ENCODE data around the gene NYNRIN. TPM values are rescaled to one million over a fixed set of nuclear protein-coding genes. Genes with fewer than 3 reads are reported as not detected.

The NYNRIN gene
- total RNA-seq, 1 donor from 2014 or later = 23.1 TPM

DNA sequence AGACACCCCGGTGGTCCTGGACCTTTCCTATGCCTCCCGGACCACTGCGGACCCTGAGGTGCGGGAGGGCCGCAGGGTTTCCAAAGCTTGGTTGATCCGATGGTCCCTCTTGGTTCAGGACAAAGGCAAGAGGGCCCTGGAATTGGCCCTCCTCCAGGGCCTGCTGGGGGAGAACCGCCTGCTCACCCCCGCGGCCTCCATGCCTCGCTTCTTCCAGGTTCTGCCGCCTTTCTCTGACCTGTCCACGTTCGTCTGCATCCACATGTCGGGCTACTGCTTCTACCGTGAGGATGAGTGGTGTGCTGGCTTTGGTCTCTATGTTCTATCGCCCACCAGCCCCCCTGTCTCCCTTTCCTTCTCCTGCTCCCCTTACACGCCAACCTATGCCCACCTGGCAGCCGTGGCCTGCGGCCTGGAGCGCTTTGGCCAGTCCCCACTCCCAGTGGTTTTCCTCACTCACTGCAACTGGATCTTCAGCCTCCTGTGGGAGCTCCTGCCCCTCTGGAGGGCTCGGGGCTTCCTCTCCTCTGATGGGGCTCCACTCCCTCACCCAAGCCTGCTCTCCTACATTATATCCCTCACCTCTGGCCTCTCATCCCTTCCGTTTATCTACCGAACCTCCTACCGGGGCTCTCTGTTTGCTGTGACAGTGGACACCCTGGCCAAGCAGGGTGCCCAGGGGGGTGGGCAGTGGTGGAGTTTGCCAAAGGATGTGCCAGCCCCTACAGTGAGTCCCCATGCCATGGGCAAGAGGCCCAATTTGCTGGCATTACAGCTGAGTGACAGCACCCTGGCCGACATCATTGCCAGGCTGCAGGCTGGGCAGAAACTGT lies 16.8 kb downstream of the NYNRIN start:
- Histone ChIP-seq H3K27me3 (no peaks in the 10 kb centered on the region), H3K36me3 (peaks cover 21 to 35% of the 10 kb centered on the region in 2 donors), H3K27ac (no peak overlapping the region), H3K4me3 (no peak overlapping the region), H3K4me1 (peaks cover 0 to 3% of the 10 kb centered on the region in 2 donors), H3K9me3 (no peaks in the 10 kb centered on the region)
- TF ChIP-seq, protein P1, sequence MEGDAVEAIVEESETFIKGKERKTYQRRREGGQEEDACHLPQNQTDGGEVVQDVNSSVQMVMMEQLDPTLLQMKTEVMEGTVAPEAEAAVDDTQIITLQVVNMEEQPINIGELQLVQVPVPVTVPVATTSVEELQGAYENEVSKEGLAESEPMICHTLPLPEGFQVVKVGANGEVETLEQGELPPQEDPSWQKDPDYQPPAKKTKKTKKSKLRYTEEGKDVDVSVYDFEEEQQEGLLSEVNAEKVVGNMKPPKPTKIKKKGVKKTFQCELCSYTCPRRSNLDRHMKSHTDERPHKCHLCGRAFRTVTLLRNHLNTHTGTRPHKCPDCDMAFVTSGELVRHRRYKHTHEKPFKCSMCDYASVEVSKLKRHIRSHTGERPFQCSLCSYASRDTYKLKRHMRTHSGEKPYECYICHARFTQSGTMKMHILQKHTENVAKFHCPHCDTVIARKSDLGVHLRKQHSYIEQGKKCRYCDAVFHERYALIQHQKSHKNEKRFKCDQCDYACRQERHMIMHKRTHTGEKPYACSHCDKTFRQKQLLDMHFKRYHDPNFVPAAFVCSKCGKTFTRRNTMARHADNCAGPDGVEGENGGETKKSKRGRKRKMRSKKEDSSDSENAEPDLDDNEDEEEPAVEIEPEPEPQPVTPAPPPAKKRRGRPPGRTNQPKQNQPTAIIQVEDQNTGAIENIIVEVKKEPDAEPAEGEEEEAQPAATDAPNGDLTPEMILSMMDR (IDR thresholded peaks at IDR 0.05) = no peak
- DNase-seq (ENCODE audit: low spot score in 2 of 2) = no peak
- intact Hi-C loops (cut with DNase I) = no loop called here

DNA sequence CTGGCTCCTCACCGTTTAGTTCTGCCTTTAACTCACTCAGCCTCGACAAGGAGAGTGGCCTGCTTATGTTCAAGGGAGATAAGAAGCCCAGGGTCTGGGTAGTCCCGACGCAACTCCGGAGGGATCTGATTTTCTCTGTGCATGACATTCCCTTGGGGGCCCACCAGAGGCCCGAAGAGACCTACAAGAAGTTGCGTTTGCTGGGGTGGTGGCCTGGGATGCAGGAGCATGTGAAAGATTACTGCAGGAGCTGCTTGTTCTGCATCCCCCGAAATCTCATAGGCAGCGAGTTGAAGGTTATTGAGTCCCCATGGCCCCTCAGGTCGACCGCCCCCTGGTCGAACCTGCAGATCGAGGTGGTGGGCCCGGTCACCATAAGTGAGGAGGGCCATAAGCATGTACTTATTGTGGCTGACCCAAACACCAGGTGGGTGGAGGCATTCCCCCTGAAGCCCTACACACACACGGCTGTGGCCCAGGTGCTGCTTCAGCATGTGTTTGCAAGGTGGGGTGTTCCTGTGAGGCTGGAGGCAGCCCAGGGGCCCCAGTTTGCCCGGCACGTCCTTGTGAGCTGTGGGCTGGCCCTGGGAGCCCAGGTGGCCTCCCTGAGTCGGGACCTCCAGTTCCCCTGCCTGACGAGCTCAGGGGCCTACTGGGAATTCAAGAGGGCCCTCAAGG lies 17.6 kb downstream of the NYNRIN start:
- intact Hi-C loops (cut with DNase I) = no loop called here
- peaks cover 18 to 35% of the 10 kb centered on the region in 2 donors for H3K36me3 ChIP-seq
- peak in 1 of 2 donors; percentile 54 for DNase-seq (ENCODE audit: low spot score in 2 of 2)
- H3K4me1 ChIP-seq = peaks cover 0 to 3% of the 10 kb centered on the region in 2 donors
- no peaks in the 10 kb centered on the region for H3K9me3 ChIP-seq
- H3K27ac ChIP-seq = no peak overlapping the region
- no peaks in the 10 kb centered on the region for H3K27me3 ChIP-seq
- H3K4me3 ChIP-seq = no peak overlapping the region
- TF ChIP-seq, protein P1 (IDR thresholded peaks at IDR 0.05) = no peak

DNA sequence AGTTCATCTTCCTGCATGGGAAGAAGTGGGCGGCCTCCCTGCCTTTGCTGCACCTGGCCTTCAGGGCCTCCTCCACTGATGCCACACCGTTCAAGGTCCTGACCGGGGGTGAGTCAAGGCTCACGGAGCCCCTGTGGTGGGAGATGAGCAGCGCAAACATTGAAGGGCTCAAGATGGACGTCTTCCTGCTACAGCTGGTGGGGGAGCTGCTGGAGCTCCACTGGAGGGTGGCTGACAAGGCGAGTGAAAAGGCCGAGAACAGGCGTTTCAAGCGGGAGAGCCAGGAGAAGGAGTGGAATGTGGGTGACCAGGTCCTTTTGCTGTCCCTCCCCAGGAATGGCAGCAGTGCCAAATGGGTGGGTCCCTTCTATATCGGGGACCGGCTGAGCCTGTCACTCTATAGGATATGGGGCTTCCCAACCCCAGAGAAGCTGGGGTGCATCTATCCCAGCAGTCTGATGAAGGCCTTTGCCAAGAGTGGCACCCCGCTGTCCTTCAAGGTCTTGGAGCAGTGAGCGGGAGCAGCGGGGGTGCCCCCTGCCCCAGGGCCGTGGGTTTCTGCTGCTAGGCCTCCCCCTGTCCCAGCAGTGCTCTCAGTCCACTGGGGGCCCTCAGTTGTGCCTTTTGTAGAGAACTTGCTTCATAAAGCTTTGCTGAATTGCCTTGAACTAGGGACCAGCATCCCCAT lies 18.3 kb downstream of the NYNRIN start:
- Histone ChIP-seq H3K4me1 (peaks cover 0 to 3% of the 10 kb centered on the region in 2 donors), H3K9me3 (no peaks in the 10 kb centered on the region), H3K27me3 (no peaks in the 10 kb centered on the region), H3K36me3 (peaks cover 18 to 35% of the 10 kb centered on the region in 2 donors), H3K27ac (no peak overlapping the region), H3K4me3 (no peak overlapping the region)
- TF ChIP-seq, protein P1 (IDR thresholded peaks at IDR 0.05) = no peak
- peak in 1 of 2 donors; percentile 59 for DNase-seq (ENCODE audit: low spot score in 2 of 2)
- intact Hi-C loops (cut with DNase I) = no loop called here

DNA sequence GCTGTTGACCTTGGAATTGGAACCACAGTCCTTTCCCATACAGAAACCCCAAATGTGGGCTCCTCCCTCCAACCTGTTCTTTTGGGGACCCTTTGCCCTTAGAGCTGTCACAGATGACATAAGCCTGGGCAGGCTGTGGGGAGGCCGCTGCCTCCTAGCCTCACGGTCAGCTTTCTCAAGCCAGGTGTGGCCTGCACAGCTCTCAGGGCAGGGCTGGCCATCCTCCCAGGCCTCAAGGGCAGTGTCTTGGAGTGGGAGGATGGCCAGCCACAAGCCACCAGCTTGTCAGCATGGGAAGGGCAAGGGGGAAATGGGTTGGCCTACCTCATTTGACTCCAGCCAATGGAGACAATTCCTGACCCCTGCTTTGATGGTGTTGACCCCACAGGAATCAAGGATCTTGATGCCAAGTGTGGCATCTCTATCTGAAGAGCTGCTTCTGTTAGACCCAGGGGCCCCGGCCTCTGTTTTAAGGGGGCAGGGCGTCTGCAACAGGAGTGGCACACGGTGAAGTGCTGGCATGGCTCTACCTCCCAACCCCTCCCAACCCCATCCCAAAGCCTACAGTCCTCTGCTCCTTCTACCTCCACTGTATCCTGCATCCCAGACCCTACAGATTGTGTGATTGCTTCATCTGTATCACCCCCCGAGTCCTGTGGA lies 19.2 kb downstream of the NYNRIN start:
- no peak for DNase-seq (ENCODE audit: low spot score in 2 of 2)
- no peaks in the 10 kb centered on the region for H3K27me3 ChIP-seq
- no peak overlapping the region for H3K4me3 ChIP-seq
- no peak overlapping the region for H3K27ac ChIP-seq
- no peaks in the 10 kb centered on the region for H3K9me3 ChIP-seq
- TF ChIP-seq, protein P1 (IDR thresholded peaks at IDR 0.05) = no peak
- intact Hi-C loops (cut with DNase I) = no loop called here
- H3K4me1 ChIP-seq = peaks cover 0 to 3% of the 10 kb centered on the region in 2 donors
- peaks cover 15 to 27% of the 10 kb centered on the region in 2 donors for H3K36me3 ChIP-seq

DNA sequence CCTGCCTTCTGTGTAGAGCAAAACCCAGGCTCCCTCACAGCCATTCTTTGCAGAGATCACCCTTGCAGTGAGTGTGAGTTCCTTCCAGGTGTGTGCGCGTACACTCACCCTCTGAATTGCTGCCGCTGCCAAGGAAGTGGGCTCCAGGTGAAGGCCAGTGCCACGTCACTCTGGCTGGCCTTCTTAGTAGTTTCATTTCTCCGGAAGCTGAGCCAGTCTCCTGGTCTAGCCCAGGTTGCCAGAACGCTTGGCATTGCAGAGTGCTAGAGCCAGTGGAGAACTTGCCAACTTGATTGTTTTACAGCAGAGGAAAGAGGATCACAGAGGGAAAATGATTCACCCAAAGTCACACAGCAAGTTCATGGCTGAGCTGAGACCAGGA lies 19.7 kb downstream of the NYNRIN start:
- peak in 1 of 2 donors; percentile 63 for DNase-seq (ENCODE audit: low spot score in 2 of 2)
- peaks cover 0 to 3% of the 10 kb centered on the region in 2 donors for H3K4me1 ChIP-seq
- H3K27me3 ChIP-seq = no peaks in the 10 kb centered on the region
- intact Hi-C loops (cut with DNase I) = no loop called here
- H3K36me3 ChIP-seq = peaks cover 12 to 21% of the 10 kb centered on the region in 2 donors
- H3K9me3 ChIP-seq = no peaks in the 10 kb centered on the region
- H3K4me3 ChIP-seq = no peak overlapping the region
- TF ChIP-seq, protein P1 (IDR thresholded peaks at IDR 0.05) = no peak
- H3K27ac ChIP-seq = no peak overlapping the region
